B cell (primary cell): ENCODE measurements around the gene FCER1G.

Experiments
- CTCF ChIP-seq: fragments of 200-600 bp; IDR thresholded peaks from one replicate; pipeline ENCODE4 v1.8.0; 2022; ENCODE audit warnings: antibody characterized with exemption, mild to moderate bottlenecking
- EZH2 ChIP-seq: IDR thresholded peaks from 2 replicates; pipeline ENCODE4 v1.6.1; 2012; ENCODE audit warnings: borderline replicate concordance, low read depth, mild to moderate bottlenecking, moderate library complexity, low read length; ENCODE audit not compliant: insufficient read depth, poor library complexity, severe bottlenecking

GRCh38 chr1:161165742-161166668, 49.1 kb upstream of the FCER1G start, which contains the start of gene PPOX:
- TF ChIP-seq CTCF (peak; percentile 68), EZH2 (no peak)
